Retina (tissue), 1 donor: Measurements from ENCODE around the gene PLA2G6.

Experiments
- DNase-seq: peaks from one replicate; pipeline ENCODE4 v3.0.0-alpha.2; 2016

Gene PLA2G6

GRCh38 chr22:38068641-38069371 lies 112.8 kb downstream of the PLA2G6 start:
- no peak for DNase-seq

- no peak for DNase-seq
These were observed 113.8 kb downstream of the PLA2G6 start for GRCh38 chr22:38067761-38068360.

GRCh38 chr22:38067028-38067415 lies 114.6 kb downstream of the PLA2G6 start:
- no peak for DNase-seq

- no peak for DNase-seq
These were observed 115.1 kb downstream of the PLA2G6 start for GRCh38 chr22:38066381-38067027.

- DNase-seq: no peak
These were observed 116.1 kb downstream of the PLA2G6 start for GRCh38 chr22:38065539-38065938.

DNA sequence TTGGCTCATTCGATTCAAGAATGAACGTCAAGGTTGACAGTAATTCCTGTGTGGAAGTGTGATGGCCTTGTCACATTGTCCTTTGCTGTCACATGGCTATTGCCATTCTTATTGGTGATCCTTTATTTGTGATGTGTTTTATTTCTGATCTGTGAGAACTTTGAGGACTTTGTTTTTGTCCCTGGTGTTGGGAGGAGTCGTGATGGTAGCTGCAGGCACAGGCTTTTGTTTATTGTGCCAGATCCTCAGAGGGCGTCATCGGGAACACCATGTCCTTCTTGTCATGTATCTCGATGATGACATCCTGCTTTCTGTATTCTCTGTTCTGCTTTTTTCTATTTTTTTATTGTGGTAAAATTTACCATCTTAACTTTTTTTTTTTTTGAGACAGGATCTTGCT lies 118.8 kb downstream of the PLA2G6 start:
- no peak for DNase-seq
